NCI-H1092 (cell line): ENCODE data around the gene COG7.
"Not testable (repeated sequence)": the region's sequence is repeated elsewhere in the genome, so short reads cannot be mapped to it uniquely, and the experiment has no call there.

Experiments used
- DNase-seq: peaks from one replicate; lab custom pipeline; 2025; lab: John Stamatoyannopoulos, UW

Gene COG7

GRCh38 chr16:23384878-23385277 is 68.1 kb downstream of the COG7 start:
- DNase-seq = no peak

- DNase-seq = no peak
These were observed 69.1 kb downstream of the COG7 start for GRCh38 chr16:23383881-23384280.

- DNase-seq = no peak
These were observed 70.7 kb downstream of the COG7 start for GRCh38 chr16:23382279-23382678.

DNA sequence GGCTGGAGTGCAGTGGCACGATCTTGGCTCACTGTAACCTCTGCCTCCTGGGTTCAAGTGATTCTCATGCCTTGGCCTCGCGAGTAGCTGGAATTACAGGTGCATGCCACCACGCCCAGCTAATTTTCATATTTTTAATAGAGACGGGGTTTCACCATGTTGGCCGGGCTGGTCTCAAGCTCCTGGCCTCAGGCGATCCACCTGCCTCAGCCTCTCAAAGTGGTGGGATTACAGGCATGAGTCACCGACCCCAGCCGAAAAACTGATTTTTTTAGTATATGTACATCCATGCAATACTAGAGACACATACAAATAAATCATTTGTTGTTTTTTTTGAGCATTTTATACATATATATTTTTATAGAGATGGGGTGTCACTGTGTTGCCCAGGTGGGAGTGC is 71.3 kb downstream of the COG7 start:
- not testable (repeated sequence) for DNase-seq

DNA sequence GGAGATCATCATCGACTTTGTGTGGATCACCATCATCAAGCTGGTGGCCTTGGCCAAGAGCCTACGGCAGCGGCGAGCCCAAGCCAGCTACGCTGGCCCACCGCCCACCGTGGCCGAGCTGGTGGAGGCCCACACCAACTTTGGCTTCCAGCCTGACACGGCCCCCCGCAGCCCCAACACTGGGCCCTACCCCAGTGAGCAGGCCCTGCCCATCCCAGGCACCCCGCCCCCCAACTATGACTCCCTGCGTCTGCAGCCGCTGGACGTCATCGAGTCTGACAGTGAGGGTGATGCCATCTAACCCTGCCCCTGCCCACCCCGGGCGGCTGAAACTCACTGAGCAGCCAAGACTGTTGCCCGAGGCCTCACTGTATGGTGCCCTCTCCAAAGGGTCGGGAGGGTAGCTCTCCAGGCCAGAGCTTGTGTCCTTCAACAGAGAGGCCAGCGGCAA is 72.5 kb downstream of the COG7 start:
- DNase-seq = no peak

GRCh38 chr16:23379707-23380106 is 73.3 kb downstream of the COG7 start:
- DNase-seq = no peak

- DNase-seq = no peak
These were observed 74.1 kb downstream of the COG7 start for GRCh38 chr16:23378921-23379320.

DNA sequence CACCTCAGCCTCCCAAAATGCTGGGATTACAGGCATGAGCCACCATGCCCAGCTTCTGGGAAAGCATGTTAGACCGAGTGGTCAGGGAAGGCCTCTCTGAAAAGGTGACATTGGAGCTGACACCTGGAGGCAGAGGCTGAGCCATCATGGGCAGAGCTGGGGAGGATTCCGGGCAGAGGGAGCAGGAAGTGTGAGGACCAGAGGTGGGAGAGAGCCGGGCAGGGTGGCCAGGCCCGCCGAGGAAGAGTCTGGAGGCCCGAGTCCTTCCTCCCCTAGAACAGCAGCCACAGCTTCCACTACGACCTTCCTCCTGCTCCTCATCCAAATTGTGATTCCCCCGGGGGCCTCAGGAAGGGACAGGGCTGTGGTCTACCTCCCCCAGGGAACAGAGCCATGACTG is 74.7 kb downstream of the COG7 start:
- DNase-seq = no peak

- no peak for DNase-seq
These were observed 75.7 kb downstream of the COG7 start for GRCh38 chr16:23377071-23377931.

- DNase-seq = no peak
These were observed 77.3 kb downstream of the COG7 start for GRCh38 chr16:23375643-23376042.

DNA sequence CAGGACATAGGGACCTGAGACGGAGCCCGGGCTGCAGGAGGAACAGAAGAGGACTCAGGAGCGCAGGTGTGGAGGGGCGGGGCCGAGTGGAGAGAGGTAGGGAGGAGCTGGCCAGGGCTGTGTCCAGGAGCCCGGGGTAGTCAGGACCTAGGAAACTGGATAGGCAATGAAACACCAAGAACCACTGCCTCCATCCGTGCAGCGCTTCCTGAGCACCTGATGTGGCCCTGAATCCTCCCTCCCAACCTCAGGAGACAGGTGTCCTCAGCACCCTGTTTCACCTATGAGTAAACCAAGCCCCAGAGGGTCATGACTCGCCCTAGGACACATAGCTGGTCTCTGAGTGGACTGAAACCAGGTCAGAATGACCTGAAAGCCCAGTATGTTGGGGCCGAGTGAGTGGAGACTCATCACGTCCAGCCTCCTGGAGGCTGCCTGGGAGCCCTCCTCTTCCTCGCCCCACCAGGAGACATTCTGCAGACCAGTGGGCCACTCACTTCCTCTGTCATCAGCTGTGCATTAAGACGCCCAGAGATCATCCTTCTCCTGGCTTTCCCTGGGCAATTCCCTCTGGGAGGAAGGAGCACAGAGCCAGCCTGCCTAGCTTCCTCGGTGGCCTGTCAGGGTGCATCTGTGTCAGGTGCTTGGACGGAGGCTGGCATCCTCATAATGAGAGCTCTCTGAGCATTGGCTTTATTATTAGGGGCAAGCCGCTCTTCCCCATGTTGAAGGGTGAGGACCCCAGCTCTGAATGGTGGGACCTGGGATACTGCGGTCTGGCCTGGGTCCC is 78.1 kb downstream of the COG7 start:
- no peak for DNase-seq

DNA sequence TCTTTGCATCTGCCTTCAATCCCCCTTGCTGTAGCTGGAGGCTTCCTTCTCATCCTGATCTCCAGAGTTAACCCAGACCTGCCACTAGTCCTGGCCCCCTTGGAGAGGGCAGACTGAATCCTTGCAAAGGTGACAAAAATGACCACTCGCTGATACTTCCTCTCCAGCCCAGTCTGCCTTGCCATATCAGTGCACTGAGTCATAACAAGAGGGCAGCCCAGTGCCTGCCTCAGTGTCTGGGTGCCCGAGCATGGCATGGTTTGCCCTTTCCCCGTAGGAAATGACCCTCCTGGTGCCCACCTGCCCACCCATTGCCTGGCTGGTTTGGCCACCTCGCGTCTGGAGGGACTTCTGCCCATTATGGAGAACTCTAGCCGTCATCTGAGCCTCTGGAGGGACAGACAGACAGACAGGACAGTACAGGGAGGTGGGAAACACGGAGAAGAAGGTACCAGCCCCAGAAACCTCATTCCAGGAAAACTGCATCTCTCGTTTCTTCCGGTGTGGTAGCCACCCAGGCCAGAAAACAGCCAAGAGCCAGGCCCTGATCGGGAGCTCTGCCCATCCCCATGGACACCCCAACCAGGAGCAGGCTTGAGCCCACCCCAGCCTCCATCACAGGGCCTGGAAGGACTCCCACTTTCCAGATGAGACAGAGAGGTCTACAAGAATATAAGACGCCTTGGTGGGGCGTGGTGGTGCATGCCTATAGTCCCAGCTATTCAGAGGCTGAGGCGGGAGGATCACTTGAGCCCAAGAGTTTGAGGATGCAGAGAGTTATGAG is 79.4 kb downstream of the COG7 start:
- DNase-seq = no peak

DNA sequence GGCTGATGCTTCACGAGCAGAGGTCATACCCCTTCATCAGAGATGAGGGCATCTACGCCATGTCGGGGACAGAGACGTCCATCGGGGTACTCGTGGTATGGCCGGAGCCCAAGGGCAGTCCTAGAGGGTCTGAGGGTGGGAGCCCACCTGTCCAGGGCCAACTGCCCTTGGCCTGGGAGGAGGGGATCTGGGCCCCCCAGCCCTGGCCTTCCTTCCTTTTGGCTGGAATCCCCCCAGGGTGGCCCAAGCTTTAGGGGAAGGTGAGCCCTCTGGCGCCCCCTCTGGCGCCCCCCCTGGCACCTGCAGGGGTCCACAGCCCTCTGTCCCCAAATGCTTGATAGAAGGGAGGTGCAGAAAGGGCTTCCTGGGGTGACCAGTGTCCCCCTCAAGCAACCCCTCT is 81.6 kb downstream of the COG7 start:
- no peak for DNase-seq

DNA sequence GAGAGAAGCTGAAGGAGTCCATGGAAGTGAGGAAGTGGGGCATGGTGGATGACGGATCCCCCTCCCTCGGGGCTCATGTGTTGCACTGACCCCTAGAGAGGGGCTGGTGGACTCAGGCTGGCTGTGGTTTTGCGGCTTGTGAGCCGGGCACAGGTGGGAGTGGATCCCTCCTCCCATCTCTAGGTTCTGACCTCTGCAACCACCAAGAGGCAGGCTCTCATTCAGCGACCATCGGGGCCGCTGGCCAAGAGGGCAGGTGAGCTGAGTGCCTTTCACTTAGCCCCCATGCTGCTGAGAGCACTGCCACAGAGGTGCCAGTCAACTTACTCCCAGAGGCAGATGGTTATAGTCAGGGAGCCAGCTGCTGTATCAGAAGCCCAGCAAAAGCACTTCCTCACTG is 83.6 kb downstream of the COG7 start:
- DNase-seq = no peak

DNA sequence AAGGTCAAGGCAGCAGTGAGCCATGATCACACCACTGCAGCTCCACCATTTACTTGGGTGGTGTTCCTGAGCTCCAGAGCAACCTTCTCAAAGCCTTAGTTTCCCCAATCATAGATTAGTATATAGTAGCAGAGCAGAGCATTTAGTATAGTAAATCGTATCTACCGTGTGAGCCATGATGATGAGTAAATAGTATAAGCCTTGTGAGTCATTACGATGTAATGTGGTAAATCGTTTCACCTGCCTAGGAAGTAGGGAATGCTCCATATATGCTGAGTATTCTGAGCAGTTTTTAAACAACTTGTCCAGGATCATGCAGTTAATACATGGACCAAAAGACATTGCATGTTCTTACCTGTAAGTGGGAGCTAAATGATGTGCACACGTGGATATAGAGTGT is 84.5 kb downstream of the COG7 start:
- DNase-seq = no peak

- DNase-seq = no peak
These were observed 85.0 kb downstream of the COG7 start for GRCh38 chr16:23367988-23368387.

DNA sequence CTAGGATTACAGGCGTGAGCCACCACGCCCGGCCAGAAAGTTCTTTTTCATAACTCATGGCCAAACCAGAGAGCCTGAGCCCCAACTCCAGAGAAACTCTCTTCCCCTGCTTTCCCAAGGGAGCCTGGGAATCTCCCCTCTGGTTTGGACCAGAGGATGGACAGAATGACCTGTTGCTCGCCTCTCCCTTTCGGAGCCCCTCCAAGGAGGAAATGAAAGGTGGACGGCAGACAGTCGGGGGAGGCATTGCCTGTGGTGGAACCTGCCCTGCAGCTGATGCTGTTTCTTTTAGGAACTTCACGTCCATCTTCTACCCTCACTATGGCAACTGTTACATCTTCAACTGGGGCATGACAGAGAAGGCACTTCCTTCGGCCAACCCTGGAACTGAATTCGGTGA is 85.4 kb downstream of the COG7 start:
- no peak for DNase-seq

- DNase-seq = not testable (repeated sequence)
These were observed 86.6 kb downstream of the COG7 start for GRCh38 chr16:23366341-23366740.

GRCh38 chr16:23365602-23366240 is 87.3 kb downstream of the COG7 start:
- no peak for DNase-seq

DNA sequence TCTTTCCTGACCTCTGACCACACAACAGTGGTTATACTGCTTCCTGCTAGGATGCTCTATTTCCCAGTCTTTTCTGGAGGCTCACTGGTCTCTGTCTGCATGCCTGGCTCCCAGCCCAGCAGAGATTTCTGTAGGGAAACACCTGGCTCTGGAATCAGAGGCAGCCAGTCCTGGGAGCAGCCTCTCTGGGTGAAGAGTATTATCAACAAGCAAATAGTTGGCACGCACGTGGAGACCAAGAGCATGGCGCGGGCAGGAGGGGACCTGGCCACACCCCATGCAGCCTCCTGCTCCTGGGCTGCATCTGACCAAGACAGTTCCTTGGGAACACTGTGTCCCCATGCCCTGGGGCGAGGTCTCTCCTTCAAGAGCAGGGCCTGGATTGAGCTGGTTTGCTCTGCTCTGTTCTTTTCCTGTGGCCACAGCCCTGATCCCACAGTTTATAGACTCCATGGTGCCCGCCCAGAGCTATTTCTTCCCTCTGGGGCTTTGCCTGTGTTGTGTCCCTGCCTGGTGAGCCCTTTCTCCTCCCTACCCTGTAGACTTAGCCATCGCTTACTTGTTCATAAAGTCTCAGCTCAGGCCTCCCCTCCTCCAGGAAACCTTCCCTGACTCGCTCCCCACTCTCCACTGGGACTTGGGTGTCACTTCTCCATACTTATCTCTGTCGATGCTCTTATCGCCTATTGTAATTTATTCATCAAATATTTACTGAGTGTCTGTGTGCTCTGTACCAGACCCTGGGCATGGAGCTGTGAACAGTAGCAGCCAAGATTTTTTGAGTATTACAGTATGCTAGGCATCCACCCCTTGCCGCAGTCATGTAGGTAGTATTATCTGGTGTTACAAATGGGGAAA is 90.3 kb downstream of the COG7 start:
- DNase-seq = peak; percentile 65
